Raji (cell line): Measurements from ENCODE around the gene FHIT.

Source experiments
- POLR2A ChIP-seq: IDR thresholded peaks from 2 replicates; pipeline ENCODE4 v1.6.1; 2011; ENCODE audit warnings: low read depth, low read length, control low read depth; ENCODE audit not compliant: insufficient read depth

FHIT gene

GRCh38 chr3:60364475-60364874, 886.8 kb downstream of the FHIT start:
- TF ChIP-seq POLR2A: no peak

DNA sequence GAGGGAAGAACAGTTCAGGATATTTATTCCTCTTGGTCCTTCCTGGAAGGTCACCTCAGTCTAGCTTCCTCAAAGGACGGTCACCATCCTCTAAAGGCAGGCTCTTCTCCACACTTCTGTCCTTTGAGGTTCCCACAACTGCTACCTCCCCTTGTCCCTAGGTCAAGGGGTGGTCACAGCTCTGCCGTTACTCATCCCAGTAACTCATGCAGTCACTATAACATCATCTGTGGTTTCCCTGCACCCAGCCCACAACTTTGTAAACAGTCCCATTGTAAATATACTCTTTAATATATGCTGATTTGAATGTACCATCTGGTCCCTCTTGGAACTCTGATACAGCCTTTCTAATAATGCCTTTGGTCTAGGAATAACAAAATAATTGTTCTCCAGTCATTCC, 887.4 kb downstream of the FHIT start:
- no peak for TF ChIP-seq POLR2A

DNA sequence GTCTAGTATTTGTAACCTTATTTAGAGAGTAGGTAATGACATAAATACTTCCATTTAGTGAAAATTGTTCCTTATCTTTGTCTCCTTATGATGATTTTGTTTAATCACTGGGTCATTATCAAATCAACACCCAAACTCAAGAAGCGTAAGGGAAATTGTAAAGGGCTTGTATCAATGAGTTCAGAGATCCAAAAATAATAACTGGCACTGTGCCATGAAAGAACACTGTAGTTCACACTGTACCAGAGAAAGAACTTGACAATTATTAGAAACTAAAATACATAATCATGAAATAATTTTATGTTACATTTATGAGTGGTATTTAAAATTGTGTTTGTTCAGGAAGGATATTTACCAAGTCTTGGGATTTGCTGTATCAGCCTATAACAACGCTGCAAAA, 895.4 kb downstream of the FHIT start:
- TF ChIP-seq POLR2A: no peak

DNA sequence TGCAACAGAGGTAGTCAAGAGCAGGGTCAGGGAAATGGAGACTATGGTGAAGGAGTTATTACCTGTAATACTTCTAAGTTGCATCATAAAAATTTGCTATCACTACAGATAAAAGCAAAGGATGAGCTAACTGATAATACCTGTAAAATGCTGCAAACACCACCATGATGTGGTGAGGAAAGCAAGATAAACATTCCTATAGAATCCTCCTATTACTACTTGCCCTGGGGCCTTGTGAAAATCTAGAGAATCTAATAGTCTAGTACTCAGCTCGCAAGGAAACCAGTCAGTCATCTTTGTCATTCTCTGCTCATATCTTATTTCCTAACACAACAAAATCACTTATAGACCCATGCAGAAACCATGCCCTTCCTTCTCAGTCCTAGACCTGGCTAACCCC, 899.8 kb downstream of the FHIT start:
- no peak for TF ChIP-seq POLR2A

DNA sequence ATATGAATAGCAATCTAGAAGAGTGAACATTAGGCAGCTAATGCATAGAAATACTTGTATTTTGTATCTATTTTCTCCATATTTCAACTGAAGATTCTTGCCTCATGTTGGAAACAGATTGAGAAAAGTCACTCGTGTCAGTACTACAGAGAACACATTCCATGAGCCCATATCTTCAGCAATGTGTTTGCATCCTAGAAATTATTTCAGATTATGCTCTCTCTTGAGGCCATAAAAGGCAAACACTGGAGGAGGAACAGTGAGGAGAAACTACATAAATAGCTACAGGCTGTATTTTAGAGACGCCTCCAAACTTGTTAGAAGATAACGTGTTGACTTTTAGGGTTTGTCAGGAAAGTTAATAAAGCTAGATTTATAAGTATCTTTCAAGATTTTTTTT, 906.9 kb downstream of the FHIT start:
- TF ChIP-seq POLR2A: no peak

DNA sequence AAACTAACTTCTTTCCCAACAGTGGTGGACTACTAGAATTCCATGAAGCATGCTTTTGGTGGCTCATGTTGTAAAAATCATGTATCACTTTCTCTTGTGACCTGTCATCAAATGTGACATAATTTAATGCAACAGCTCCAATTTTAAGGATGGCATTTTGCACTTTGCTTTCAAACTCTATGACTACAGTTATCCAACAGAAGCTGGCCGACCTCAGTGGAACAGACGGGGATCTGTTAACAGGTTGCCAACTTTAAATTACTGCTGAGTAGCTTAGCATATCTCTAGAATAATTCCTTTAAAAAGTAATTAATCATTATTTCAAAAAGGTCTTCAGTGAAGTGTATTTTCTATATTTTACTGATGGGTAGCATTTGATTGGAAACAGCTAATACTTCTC, 907.4 kb downstream of the FHIT start:
- no peak for TF ChIP-seq POLR2A

GRCh38 chr3:60339304-60339703, 911.9 kb downstream of the FHIT start:
- no peak for TF ChIP-seq POLR2A

GRCh38 chr3:60337421-60337820, 913.8 kb downstream of the FHIT start:
- no peak for TF ChIP-seq POLR2A

DNA sequence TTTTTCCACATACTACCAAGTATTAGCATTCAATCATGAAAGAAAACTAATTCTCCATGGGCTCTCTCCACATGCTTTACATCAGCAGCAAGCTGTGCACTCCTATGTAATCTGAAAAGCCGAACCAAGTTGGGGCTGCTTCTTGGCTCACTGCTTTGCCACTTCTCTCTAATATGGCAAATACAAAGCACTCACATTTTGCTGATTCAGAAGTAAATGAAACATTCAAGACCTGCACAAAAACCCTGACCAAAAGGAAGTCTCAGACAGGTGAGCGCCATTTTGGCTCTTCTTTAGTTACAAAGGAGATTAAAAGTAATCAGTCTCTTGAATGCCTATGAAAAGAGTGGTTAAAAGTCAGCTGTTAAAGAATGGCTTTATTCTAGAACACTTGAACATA, 915.2 kb downstream of the FHIT start:
- no peak for TF ChIP-seq POLR2A

DNA sequence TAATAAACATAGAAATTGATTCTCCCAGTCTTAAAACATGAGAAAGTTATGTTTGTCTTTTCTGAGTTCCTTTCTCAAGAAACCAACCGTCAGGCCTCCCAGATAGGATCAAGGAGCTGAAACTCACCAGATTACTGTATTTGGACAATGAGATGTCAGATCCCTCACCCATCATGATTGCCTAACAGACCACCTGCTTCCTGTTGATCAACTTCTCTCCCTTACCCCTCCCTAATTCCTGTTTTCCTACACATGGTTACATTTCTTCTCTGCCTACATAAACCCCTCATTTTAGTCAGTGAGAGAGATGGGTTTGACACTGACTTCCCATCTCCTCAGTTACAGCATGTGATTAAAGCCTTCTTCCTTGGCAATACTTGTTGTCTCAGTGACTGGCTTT, 917.5 kb downstream of the FHIT start:
- TF ChIP-seq POLR2A: no peak

GRCh38 chr3:60330107-60330506, 921.1 kb downstream of the FHIT start:
- no peak for TF ChIP-seq POLR2A

DNA sequence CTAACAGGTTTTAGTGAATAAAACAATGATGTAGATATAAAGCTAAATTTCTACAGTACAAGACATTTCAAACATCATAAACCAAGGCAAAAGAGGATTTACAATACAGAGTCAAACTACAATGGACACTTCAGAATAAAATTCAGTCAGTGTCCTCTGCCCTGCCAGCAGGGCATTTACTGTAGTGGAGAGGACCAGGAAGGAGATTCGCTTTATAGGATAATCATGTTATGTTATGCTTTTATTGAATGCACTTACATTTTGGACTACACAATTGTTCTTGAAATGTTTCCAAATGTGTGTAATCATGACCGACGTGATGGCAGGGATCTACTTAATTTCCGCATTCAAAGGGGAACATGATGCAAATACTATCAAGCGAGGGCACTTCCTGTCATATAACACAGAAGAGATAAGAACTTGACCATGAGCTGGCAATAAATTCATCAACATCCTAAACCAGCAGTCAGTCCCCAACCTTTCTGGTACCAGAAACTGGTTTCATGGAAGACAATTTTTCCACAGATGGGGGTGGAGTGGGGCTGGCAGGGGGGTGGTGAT, 925.6 kb downstream of the FHIT start:
- TF ChIP-seq POLR2A: no peak

DNA sequence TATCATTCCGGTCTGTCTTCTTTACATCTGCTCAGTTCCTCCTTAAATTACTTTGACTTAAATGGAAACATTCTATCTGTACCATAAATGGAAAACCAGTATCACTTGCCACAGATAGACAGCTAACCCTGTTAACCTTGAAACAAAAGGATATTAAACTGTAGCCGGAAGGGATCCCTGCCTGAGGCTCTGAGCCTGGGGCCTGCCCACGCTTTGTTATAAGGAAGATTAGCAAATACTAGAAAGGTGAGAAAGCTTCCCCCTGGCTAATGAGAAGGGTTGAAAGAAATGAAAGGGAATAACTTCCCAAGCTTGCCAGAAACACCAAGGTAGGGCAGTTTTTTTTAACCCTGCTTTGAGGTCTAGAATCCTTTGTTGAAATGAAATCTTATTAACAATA, 927.6 kb downstream of the FHIT start:
- no peak for TF ChIP-seq POLR2A

DNA sequence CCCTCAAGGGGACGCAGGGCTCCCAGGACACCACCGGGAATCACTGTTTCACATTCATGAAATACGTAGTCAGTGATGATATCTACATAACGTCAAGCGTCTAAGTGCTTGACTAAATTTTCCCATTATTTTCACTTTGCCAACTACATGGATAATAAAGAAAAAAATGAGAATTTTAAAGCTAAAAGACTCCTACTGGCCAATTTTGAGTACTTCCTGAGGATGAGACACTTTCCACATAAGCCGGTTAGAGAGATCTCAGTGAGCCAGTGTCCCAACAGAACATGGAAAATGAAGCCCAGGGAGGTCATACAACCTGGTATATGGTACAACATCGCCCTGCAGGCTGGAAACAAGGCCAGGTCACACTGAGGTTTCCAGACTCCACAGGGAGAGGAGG, 928.1 kb downstream of the FHIT start:
- no peak for TF ChIP-seq POLR2A

DNA sequence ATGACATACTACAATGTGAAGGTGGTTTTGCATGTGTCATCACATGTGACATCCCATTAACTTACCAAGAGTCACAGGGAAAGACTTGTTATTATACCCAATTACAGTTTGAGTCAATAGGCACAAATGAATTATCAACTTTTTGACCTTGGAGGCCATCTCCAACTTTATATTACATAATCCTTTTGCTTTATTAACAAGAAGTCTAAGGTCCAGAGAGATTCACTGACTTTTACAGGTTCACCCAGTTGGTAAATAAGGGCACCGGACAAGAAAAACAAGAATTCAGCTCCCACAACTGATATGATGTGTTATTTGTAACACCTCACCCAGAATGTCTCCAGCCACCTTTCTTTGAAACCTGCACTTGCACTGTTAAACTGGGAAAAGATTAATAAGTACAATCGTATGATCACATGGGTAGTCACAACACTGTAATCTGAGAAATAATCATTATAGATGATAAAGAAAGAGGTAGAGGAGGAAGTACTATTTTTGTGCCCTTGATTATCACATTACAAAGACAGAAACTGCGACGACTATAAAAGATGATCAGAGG, 928.9 kb downstream of the FHIT start:
- no peak for TF ChIP-seq POLR2A

GRCh38 chr3:60319179-60319858, 931.9 kb downstream of the FHIT start:
- TF ChIP-seq POLR2A: no peak

DNA sequence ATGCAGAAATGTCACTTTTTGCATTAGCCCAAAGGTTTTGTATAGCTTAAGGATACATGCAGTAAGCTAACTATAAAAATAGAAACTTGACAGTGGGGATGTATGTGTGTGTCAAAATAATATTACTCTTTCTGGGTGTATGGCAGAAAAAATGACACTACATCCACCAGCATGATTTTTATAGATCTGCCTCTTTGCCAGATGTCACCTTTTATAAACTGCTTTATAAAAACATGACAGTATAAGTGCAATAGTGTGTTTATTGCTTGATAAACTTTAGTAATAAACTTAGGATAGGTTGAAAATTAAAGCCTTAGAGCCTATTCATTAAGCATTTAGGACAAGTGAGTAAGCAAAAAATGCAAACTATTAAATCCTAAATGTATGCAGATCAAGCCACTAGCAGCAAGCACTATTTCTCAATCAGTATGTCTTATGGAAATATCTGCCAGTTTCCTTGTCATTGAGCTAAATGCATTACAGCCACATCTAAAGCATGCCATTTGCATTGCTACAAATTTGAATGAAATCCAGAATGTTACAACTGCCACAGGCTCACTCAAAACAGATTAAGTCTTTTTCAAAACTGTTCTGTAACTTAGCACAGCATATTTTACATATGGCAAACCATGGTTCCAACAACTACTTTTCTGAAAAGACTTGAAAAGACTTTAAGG, 935.0 kb downstream of the FHIT start:
- TF ChIP-seq POLR2A: no peak

DNA sequence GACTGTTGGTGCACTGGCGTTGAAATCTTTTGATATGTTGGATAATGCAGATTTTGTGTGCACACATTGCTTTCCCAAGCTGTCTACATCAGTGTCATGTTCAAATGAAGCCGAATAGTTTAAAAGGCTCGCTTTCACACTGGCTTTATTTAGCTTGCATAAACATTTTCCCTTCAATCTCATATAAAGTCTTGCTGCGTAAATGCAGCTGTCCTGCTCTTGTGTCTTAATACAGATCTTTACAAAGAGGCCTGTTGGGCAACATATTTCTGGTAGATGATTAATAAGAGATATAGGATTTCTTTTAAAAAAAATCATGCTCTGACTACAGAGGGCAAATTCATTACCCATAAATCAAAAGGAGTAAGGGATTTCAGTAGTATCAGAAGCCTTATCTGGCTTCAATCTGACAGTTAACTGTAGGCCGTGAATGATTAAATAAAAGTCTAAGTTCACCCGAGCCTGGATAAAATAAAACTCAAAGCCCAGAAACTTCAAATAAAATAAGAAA, 937.2 kb downstream of the FHIT start:
- TF ChIP-seq POLR2A: no peak
